ENCODE results near the gene PRKAG2.

Gene PRKAG2

GRCh38 chr7:151551820-151552219, 325.1 kb downstream of the PRKAG2 start:
- H3F3A ChIP-seq (ENCODE audit: insufficient read depth, low read length): no peaks in the 10 kb centered on the region
- H3K79me2 ChIP-seq (ENCODE audit: insufficient read depth, low read length): no peaks in the 10 kb centered on the region
- H3K4me3 ChIP-seq (ENCODE audit: low read depth, low read length, poor library complexity, severe bottlenecking): no peak overlapping the region
- TF ChIP-seq CTCF (IDR thresholded peaks at IDR 0.05; ENCODE audit: low read length) (no peak), EZH2 (IDR thresholded peaks at IDR 0.05; ENCODE audit: borderline replicate concordance, low read length) (no peak)
- no peaks in the 10 kb centered on the region for H3K4me1 ChIP-seq (ENCODE audit: insufficient read depth, low read length, severe bottlenecking)
- H4K20me1 ChIP-seq (ENCODE audit: insufficient read depth, low read length): no peaks in the 10 kb centered on the region
- no peak overlapping the region for H3K4me2 ChIP-seq (ENCODE audit: low read length)
- H3K9me2 ChIP-seq (ENCODE audit: low read depth, low read length): no peaks in the 10 kb centered on the region
- no peak overlapping the region for H3K27ac ChIP-seq (ENCODE audit: low read depth, low read length, poor library complexity, severe bottlenecking)
- H3K27me3 ChIP-seq (ENCODE audit: insufficient read depth, low read length): no peaks in the 10 kb centered on the region; the same call in 1 of the 2 replicates
- H3K9ac ChIP-seq (ENCODE audit: low read length): no peak overlapping the region
- H3K9me3 ChIP-seq (ENCODE audit: low read length): no peaks in the 10 kb centered on the region
- no peak overlapping the region for H2AFZ ChIP-seq (ENCODE audit: low read length)
- H3K36me3 ChIP-seq (ENCODE audit: insufficient read depth, low read length): no peaks in the 10 kb centered on the region

- H3K4me3 ChIP-seq (ENCODE audit: low read depth, low read length, poor library complexity, severe bottlenecking): no peak overlapping the region
- H3K9me2 ChIP-seq (ENCODE audit: low read depth, low read length): no peaks in the 10 kb centered on the region
- TF ChIP-seq EZH2 (IDR thresholded peaks at IDR 0.05; ENCODE audit: borderline replicate concordance, low read length) (no peak), CTCF (IDR thresholded peaks at IDR 0.05; ENCODE audit: low read length) (no peak)
- H4K20me1 ChIP-seq (ENCODE audit: insufficient read depth, low read length): no peaks in the 10 kb centered on the region
- no peaks in the 10 kb centered on the region for H3K36me3 ChIP-seq (ENCODE audit: insufficient read depth, low read length)
- no peaks in the 10 kb centered on the region for H3F3A ChIP-seq (ENCODE audit: insufficient read depth, low read length)
- H3K4me1 ChIP-seq (ENCODE audit: insufficient read depth, low read length, severe bottlenecking): no peaks in the 10 kb centered on the region
- no peak overlapping the region for H3K27ac ChIP-seq (ENCODE audit: low read depth, low read length, poor library complexity, severe bottlenecking)
- H3K9me3 ChIP-seq (ENCODE audit: low read length): no peaks in the 10 kb centered on the region
- no peak overlapping the region for H3K4me2 ChIP-seq (ENCODE audit: low read length)
- H3K79me2 ChIP-seq (ENCODE audit: insufficient read depth, low read length): no peaks in the 10 kb centered on the region
- no peak overlapping the region for H2AFZ ChIP-seq (ENCODE audit: low read length)
- no peaks in the 10 kb centered on the region; the same call in 1 of the 2 replicates for H3K27me3 ChIP-seq (ENCODE audit: insufficient read depth, low read length)
- H3K9ac ChIP-seq (ENCODE audit: low read length): no peak overlapping the region
Measured at GRCh38 chr7:151550656-151551286, 326.1 kb downstream of the PRKAG2 start.

- H3K4me1 ChIP-seq (ENCODE audit: insufficient read depth, low read length, severe bottlenecking): no peaks in the 10 kb centered on the region
- H3K4me2 ChIP-seq (ENCODE audit: low read length): no peak overlapping the region
- H3K79me2 ChIP-seq (ENCODE audit: insufficient read depth, low read length): no peaks in the 10 kb centered on the region
Measured at GRCh38 chr7:151549644-151550043, 327.3 kb downstream of the PRKAG2 start.

More at GRCh38 chr7:151549644-151550043, 327.3 kb downstream of the PRKAG2 start:
- Histone ChIP-seq H3K9me3 (ENCODE audit: low read length) (no peaks in the 10 kb centered on the region), H3K9ac (ENCODE audit: low read length) (no peak overlapping the region), H4K20me1 (ENCODE audit: insufficient read depth, low read length) (no peaks in the 10 kb centered on the region), H3F3A (ENCODE audit: insufficient read depth, low read length) (no peaks in the 10 kb centered on the region), H3K9me2 (ENCODE audit: low read depth, low read length) (no peaks in the 10 kb centered on the region), H3K27ac (ENCODE audit: low read depth, low read length, poor library complexity, severe bottlenecking) (no peak overlapping the region), H3K4me3 (ENCODE audit: low read depth, low read length, poor library complexity, severe bottlenecking) (no peak overlapping the region), H2AFZ (ENCODE audit: low read length) (no peak overlapping the region), H3K36me3 (ENCODE audit: insufficient read depth, low read length) (no peaks in the 10 kb centered on the region), H3K27me3 (ENCODE audit: insufficient read depth, low read length) (no peaks in the 10 kb centered on the region; the same call in 1 of the 2 replicates)
- no peak for TF ChIP-seq CTCF (IDR thresholded peaks at IDR 0.05; ENCODE audit: low read length)

All from OCI-LY1 (cell line).